ENCODE measurements around the gene GPR179.

Gene GPR179

GRCh38 chr17:38349097-38349730 is 5.5 kb upstream of the GPR179 start:
- no peaks in the 10 kb centered on the region for H3K27me3 ChIP-seq (ENCODE audit: control insufficient read depth, low read length)

DNA sequence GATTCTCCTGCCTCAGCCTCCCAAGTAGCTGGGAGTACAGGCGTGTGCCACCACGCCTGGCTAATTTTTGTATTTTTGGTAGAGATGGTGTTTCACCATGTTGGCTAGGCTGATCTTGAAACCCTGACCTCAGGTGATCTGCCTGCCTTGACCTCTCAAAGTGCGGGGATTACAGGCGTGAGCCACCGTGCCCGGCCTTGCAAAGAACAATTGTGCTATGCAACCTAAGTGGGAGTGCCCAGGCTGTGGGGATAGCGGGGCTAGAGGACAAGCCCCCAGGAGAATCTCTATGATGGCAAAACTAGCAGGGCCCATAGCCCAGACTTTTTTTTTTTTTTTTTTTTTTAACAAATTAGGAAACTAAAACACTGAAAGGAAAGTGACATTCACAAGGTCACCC is 2.0 kb upstream of the GPR179 start:
- no peaks in the 10 kb centered on the region for H3K27me3 ChIP-seq (ENCODE audit: control insufficient read depth, low read length)
- no peak overlapping the region for H3K27ac ChIP-seq (ENCODE audit: low read depth, low read length)
- H3K79me2 ChIP-seq (ENCODE audit: control insufficient read depth, low read length) = no peaks in the 10 kb centered on the region
- peaks cover 8% of the 10 kb centered on the region for H3K4me1 ChIP-seq (ENCODE audit: control insufficient read depth, low read length)
- no peaks in the 10 kb centered on the region for H3K9me3 ChIP-seq (ENCODE audit: control insufficient read depth, insufficient read depth, low read length)
- no peaks in the 10 kb centered on the region for H3K36me3 ChIP-seq (ENCODE audit: control insufficient read depth, low read length)
- TF ChIP-seq EZH2phosphoT487 (IDR thresholded peaks at IDR 0.05; ENCODE audit: borderline replicate concordance, low read length) (no peak), CTCF (IDR thresholded peaks at IDR 0.05; ENCODE audit: low read depth, low read length, poor library complexity, severe bottlenecking) (no peak)
- H3F3A ChIP-seq (ENCODE audit: control insufficient read depth, insufficient read depth) = 0 out of 2 replicates have a peak, but pooled peaks cover 6% of the 10 kb centered on the region
- no peak overlapping the region for H3K4me3 ChIP-seq (ENCODE audit: low read length)
- H3K9me2 ChIP-seq (replicated peaks; ENCODE audit: control insufficient read depth, low read length) = no peaks in the 10 kb centered on the region
- H4K20me1 ChIP-seq (ENCODE audit: control insufficient read depth, insufficient read depth, low read depth, low read length) = no peaks in the 10 kb centered on the region
- H3K4me2 ChIP-seq (ENCODE audit: low read length) = no peak overlapping the region

More at GRCh38 chr17:38349097-38349730, 5.5 kb upstream of the GPR179 start:
- no peaks in the 10 kb centered on the region for H3K36me3 ChIP-seq (ENCODE audit: control insufficient read depth, low read length)
- no peak overlapping the region for H3K27ac ChIP-seq (ENCODE audit: low read depth, low read length)
- H3K4me3 ChIP-seq (ENCODE audit: low read length) = no peak overlapping the region
- H3K4me2 ChIP-seq (ENCODE audit: low read length) = no peak overlapping the region
- H3K79me2 ChIP-seq (ENCODE audit: control insufficient read depth, low read length) = peaks cover 27% of the 10 kb centered on the region
- H3F3A ChIP-seq (ENCODE audit: control insufficient read depth, insufficient read depth) = 0 out of 2 replicates have a peak, but pooled peaks cover 6% of the 10 kb centered on the region
- H3K9me3 ChIP-seq (ENCODE audit: control insufficient read depth, insufficient read depth, low read length) = no peaks in the 10 kb centered on the region
- peaks cover 27% of the 10 kb centered on the region for H3K4me1 ChIP-seq (ENCODE audit: control insufficient read depth, low read length)
- H3K9me2 ChIP-seq (replicated peaks; ENCODE audit: control insufficient read depth, low read length) = no peaks in the 10 kb centered on the region
- peaks cover 5% of the 10 kb centered on the region; the same call in 1 of the 2 replicates for H4K20me1 ChIP-seq (ENCODE audit: control insufficient read depth, insufficient read depth, low read depth, low read length)
- peak; percentile 89 for TF ChIP-seq CTCF (IDR thresholded peaks at IDR 0.05; ENCODE audit: low read depth, low read length, poor library complexity, severe bottlenecking)
- no peak for TF ChIP-seq EZH2phosphoT487 (IDR thresholded peaks at IDR 0.05; ENCODE audit: borderline replicate concordance, low read length)

- Histone ChIP-seq H3K27ac (ENCODE audit: low read depth, low read length) (no peak overlapping the region), H3F3A (ENCODE audit: control insufficient read depth, insufficient read depth) (0 out of 2 replicates have a peak, but pooled peaks cover under 1% of the 10 kb centered on the region), H3K9me2 (replicated peaks; ENCODE audit: control insufficient read depth, low read length) (no peaks in the 10 kb centered on the region), H3K9me3 (ENCODE audit: control insufficient read depth, insufficient read depth, low read length) (no peaks in the 10 kb centered on the region), H3K27me3 (ENCODE audit: control insufficient read depth, low read length) (no peaks in the 10 kb centered on the region), H4K20me1 (ENCODE audit: control insufficient read depth, insufficient read depth, low read depth, low read length) (no peaks in the 10 kb centered on the region), H3K4me1 (ENCODE audit: control insufficient read depth, low read length) (peaks cover 6% of the 10 kb centered on the region; the same call in 1 of the 2 replicates), H3K79me2 (ENCODE audit: control insufficient read depth, low read length) (no peaks in the 10 kb centered on the region), H3K4me2 (ENCODE audit: low read length) (no peak overlapping the region), H3K4me3 (ENCODE audit: low read length) (no peak overlapping the region), H3K36me3 (ENCODE audit: control insufficient read depth, low read length) (no peaks in the 10 kb centered on the region)
- TF ChIP-seq EZH2phosphoT487 (IDR thresholded peaks at IDR 0.05; ENCODE audit: borderline replicate concordance, low read length) = no peak
- no peak for TF ChIP-seq CTCF (IDR thresholded peaks at IDR 0.05; ENCODE audit: low read depth, low read length, poor library complexity, severe bottlenecking)
These were observed 627 bp upstream of the GPR179 start for GRCh38 chr17:38344420-38344745.
